GM21526 (cell line): ENCODE data around the gene SH2B2.
"Not testable (repeated sequence)": the region's sequence is repeated elsewhere in the genome, so short reads cannot be mapped to it uniquely, and the experiment has no call there.

Source experiments
- ATAC-seq: cut with Tn5 transposase; IDR thresholded peaks from one replicate; pipeline ENCODE4 v1.9.1; 2021; ENCODE audit warnings: moderate library complexity; ENCODE audit not compliant: unreplicated experiment, low FRiP score

The SH2B2 gene

GRCh38 chr7:102284891-102285539, 1.7 kb upstream of the SH2B2 start:
- no peak for ATAC-seq

GRCh38 chr7:102285540-102286236, 980 bp upstream of the SH2B2 start:
- no peak for ATAC-seq

GRCh38 chr7:102287111-102287980, 678 bp downstream of the SH2B2 start:
- ATAC-seq: no peak

GRCh38 chr7:102287981-102288278, 1.3 kb downstream of the SH2B2 start:
- ATAC-seq: no peak

GRCh38 chr7:102288285-102288930, 1.7 kb downstream of the SH2B2 start:
- ATAC-seq: no peak

GRCh38 chr7:102289057-102289456, 2.4 kb downstream of the SH2B2 start:
- ATAC-seq: no peak

- peak; percentile 36 for ATAC-seq
Observed at GRCh38 chr7:102291056-102291915, 4.6 kb downstream of the SH2B2 start.

GRCh38 chr7:102291916-102292267, 5.2 kb downstream of the SH2B2 start:
- no peak for ATAC-seq

- no peak for ATAC-seq
Observed at GRCh38 chr7:102292813-102293798, 6.4 kb downstream of the SH2B2 start.

- no peak for ATAC-seq
Observed at GRCh38 chr7:102294589-102294988, 7.9 kb downstream of the SH2B2 start.

- no peak for ATAC-seq
Observed at GRCh38 chr7:102295346-102296178, 8.9 kb downstream of the SH2B2 start.

- ATAC-seq: no peak
Observed at GRCh38 chr7:102296179-102296438, 9.4 kb downstream of the SH2B2 start.

- ATAC-seq: no peak
Observed at GRCh38 chr7:102296514-102296913, 9.8 kb downstream of the SH2B2 start.

- no peak for ATAC-seq
Observed at GRCh38 chr7:102297487-102298218, 11.0 kb downstream of the SH2B2 start.

- ATAC-seq: no peak
Observed at GRCh38 chr7:102300643-102301221, 14.1 kb downstream of the SH2B2 start.

- ATAC-seq: not testable (repeated sequence)
Observed at GRCh38 chr7:102301367-102301766, 14.7 kb downstream of the SH2B2 start.

- no peak for ATAC-seq
Observed at GRCh38 chr7:102302025-102302424, 15.4 kb downstream of the SH2B2 start.
